ENCODE data around the gene RAD51D. TPM values are rescaled to one million over a fixed set of nuclear protein-coding genes. Genes with fewer than 3 reads are reported as not detected.

Gene RAD51D
- total and polyA plus RNA-seq, 10 of the 15 experiments (the other 5 are each of a cell fraction or from before 2014, with no cell fraction given): 2.6 to 29.3 (median 13.5) TPM

DNA sequence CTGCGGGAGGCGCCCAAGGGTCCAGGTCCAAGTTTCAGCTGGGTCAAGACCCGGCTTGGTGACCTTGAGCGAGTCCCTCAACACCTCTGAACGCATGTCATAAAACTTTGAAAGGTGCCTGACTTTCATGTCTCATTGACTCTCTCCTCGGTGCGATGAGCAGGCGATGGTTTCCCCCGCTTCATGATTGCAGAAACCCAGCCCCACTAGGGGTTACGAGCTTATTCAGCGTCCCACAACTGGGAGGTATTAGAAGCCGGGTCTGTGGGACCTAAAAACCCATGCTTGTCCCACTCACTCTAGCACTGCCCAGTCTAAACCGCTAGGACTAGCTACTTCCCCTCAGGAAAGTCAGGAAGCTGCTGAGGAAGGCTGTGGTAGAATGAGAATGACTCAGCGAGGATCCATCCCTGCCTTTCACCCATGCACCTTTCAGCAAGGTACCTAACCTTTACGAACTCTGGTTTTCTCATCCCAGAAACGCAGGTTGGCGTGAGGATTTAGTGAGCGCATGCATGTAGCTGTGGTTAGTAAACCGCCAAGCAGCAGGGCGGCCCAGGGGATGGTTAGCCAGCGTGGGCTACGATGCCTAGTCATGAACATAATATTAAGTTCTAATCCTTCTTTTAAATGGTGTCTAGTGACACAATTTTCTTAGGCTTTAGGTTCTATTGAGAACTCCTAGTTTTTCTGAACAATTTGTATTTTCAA lies 29.9 kb downstream of the RAD51D start (continued):
- TF ChIP-seq, protein P1, sequence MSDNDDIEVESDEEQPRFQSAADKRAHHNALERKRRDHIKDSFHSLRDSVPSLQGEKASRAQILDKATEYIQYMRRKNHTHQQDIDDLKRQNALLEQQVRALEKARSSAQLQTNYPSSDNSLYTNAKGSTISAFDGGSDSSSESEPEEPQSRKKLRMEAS (IDR thresholded peaks at IDR 0.05; ENCODE audit: low read depth, low read length): no peak
- TF ChIP-seq, protein P2, sequence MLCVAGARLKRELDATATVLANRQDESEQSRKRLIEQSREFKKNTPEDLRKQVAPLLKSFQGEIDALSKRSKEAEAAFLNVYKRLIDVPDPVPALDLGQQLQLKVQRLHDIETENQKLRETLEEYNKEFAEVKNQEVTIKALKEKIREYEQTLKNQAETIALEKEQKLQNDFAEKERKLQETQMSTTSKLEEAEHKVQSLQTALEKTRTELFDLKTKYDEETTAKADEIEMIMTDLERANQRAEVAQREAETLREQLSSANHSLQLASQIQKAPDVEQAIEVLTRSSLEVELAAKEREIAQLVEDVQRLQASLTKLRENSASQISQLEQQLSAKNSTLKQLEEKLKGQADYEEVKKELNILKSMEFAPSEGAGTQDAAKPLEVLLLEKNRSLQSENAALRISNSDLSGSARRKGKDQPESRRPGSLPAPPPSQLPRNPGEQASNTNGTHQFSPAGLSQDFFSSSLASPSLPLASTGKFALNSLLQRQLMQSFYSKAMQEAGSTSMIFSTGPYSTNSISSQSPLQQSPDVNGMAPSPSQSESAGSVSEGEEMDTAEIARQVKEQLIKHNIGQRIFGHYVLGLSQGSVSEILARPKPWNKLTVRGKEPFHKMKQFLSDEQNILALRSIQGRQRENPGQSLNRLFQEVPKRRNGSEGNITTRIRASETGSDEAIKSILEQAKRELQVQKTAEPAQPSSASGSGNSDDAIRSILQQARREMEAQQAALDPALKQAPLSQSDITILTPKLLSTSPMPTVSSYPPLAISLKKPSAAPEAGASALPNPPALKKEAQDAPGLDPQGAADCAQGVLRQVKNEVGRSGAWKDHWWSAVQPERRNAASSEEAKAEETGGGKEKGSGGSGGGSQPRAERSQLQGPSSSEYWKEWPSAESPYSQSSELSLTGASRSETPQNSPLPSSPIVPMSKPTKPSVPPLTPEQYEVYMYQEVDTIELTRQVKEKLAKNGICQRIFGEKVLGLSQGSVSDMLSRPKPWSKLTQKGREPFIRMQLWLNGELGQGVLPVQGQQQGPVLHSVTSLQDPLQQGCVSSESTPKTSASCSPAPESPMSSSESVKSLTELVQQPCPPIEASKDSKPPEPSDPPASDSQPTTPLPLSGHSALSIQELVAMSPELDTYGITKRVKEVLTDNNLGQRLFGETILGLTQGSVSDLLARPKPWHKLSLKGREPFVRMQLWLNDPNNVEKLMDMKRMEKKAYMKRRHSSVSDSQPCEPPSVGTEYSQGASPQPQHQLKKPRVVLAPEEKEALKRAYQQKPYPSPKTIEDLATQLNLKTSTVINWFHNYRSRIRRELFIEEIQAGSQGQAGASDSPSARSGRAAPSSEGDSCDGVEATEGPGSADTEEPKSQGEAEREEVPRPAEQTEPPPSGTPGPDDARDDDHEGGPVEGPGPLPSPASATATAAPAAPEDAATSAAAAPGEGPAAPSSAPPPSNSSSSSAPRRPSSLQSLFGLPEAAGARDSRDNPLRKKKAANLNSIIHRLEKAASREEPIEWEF (IDR thresholded peaks at IDR 0.05; ENCODE audit: insufficient replicate concordance, low read depth, low read length): no peak
- TF ChIP-seq CBX3 (IDR thresholded peaks at IDR 0.05; ENCODE audit: borderline replicate concordance, low read depth) (no peak), SPI1 (IDR thresholded peaks at IDR 0.05; ENCODE audit: borderline replicate concordance, insufficient read depth, low read depth, low read length) (peak; percentile 47; the same call in 1 of the 2 replicates), IKZF2 (IDR thresholded peaks at IDR 0.05) (peak; percentile 79 to 87), TCF12 (IDR thresholded peaks at IDR 0.05; ENCODE audit: low read depth, low read length) (no peak), STAT3 (IDR thresholded peaks at IDR 0.05; ENCODE audit: low read depth, low read length) (no peak), NBN (IDR thresholded peaks at IDR 0.05) (peak; percentile 77), REST (IDR thresholded peaks at IDR 0.05; ENCODE audit: low read depth, low read length) (no peak), ATF7 (IDR thresholded peaks at IDR 0.05; ENCODE audit: low read depth) (peak; percentile 44; the same call in 1 of the 2 replicates), SIN3A (IDR thresholded peaks at IDR 0.05; ENCODE audit: low read depth, low read length) (no peak; the same call in 1 of the 2 replicates), SMC3 (IDR thresholded peaks at IDR 0.05; ENCODE audit: borderline replicate concordance, low read length) (no peak), SUZ12 (IDR thresholded peaks at IDR 0.05; ENCODE audit: unreplicated experiment) (no peak), SREBF1 (IDR thresholded peaks at IDR 0.05; ENCODE audit: low read length) (no peak), MYC (IDR thresholded peaks at IDR 0.05; ENCODE audit: insufficient read depth, insufficient read length, insufficient replicate concordance, low read length, severe bottlenecking) (no peak), MEF2A (IDR thresholded peaks at IDR 0.05; ENCODE audit: insufficient read depth, low read depth, low read length) (no peak), RELA (IDR thresholded peaks at IDR 0.05; ENCODE audit: borderline replicate concordance, partially characterized antibody) (peak; percentile 7), ZNF207 (IDR thresholded peaks at IDR 0.05; ENCODE audit: borderline replicate concordance) (peak; percentile 83)
- TF ChIP-seq, protein P3, sequence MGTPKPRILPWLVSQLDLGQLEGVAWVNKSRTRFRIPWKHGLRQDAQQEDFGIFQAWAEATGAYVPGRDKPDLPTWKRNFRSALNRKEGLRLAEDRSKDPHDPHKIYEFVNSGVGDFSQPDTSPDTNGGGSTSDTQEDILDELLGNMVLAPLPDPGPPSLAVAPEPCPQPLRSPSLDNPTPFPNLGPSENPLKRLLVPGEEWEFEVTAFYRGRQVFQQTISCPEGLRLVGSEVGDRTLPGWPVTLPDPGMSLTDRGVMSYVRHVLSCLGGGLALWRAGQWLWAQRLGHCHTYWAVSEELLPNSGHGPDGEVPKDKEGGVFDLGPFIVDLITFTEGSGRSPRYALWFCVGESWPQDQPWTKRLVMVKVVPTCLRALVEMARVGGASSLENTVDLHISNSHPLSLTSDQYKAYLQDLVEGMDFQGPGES (IDR thresholded peaks at IDR 0.05): no peak
- TF ChIP-seq, protein P4, sequence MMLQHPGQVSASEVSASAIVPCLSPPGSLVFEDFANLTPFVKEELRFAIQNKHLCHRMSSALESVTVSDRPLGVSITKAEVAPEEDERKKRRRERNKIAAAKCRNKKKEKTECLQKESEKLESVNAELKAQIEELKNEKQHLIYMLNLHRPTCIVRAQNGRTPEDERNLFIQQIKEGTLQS (IDR thresholded peaks at IDR 0.05; ENCODE audit: borderline replicate concordance, extremely low read depth, low read depth, low read length): no peak
